SK-N-SH (cell line): ENCODE data around the gene GPER1. TPM values are rescaled to one million over a fixed set of nuclear protein-coding genes. Genes with fewer than 3 reads are reported as not detected.

Source experiments
- CTCF ChIA-PET: fragments of 300-600, 350-600 bp; formaldehyde crosslinking; extraction: SDS; loops from one replicate; lab custom pipeline; 2021; lab: Yijun Ruan, JAX
- POLR2A ChIA-PET: fragments of 350-600 bp; sonication (Branson Sonifier 250); formaldehyde crosslinking; extraction: SDS; loops from one replicate; lab custom pipeline; 2020; ENCODE audit warnings: antibody characterized with exemption, inconsistent platforms; lab: Yijun Ruan, JAX
- DNase-seq: peaks from one replicate; pipeline ENCODE4 v3.0.0; 2012
- H2AFZ ChIP-seq: fragments of 200-600 bp; sonication (generic); 2 replicates; pipeline ENCODE4 v1.8.1; 2016; ENCODE audit warnings: antibody characterized with exemption, mild to moderate bottlenecking, low read depth
- H3F3A ChIP-seq: fragments of 200-600 bp; sonication (generic); replicated peaks from 2 replicates; pipeline ENCODE3; 2016; ENCODE audit warnings: antibody characterized with exemption, mild to moderate bottlenecking; ENCODE audit not compliant: insufficient read depth
- H3K27ac ChIP-seq, 2 experiments: fragments of 200-500 bp in 1 of 2; fragments of 200-600 bp in 1 of 2; sonication (Bioruptor generic) in 1 of 2; sonication (generic), shearing (Covaris generic) in 1 of 2; 2 replicates each; pipeline versions ENCODE4 v1.5.1 to v1.6.1; 2014 to 2016; ENCODE audit warnings: low read depth in 2 of 2, inconsistent platforms in 1 of 2, low read length in 1 of 2, mild to moderate bottlenecking in 1 of 2, mixed read lengths in 1 of 2
- H3K27me3 ChIP-seq: fragments of 200-600 bp; sonication (generic), shearing (Covaris generic); 2 replicates; pipeline ENCODE4 v1.6.1; 2016; ENCODE audit warnings: mixed run types; ENCODE audit not compliant: insufficient read depth
- H3K36me3 ChIP-seq, 2 experiments: fragments of 200-500 bp in 1 of 2; fragments of 200-600 bp in 1 of 2; sonication (Bioruptor generic) in 1 of 2; sonication (generic) in 1 of 2; replicated peaks in 1 of 2; 2 replicates each; pipeline versions ENCODE3 to v1.5.1; 2014 to 2016; ENCODE audit warnings: low read length in 1 of 2, mild to moderate bottlenecking in 1 of 2; ENCODE audit not compliant: insufficient read depth in 2 of 2, control insufficient read depth in 1 of 2
- H3K4me1 ChIP-seq, 2 experiments: fragments of 200-500 bp in 1 of 2; fragments of 200-600 bp in 1 of 2; sonication (Bioruptor generic) in 1 of 2; sonication (generic), shearing (Covaris generic) in 1 of 2; 2 replicates each; pipeline versions ENCODE4 v1.5.1 to v1.6.1; 2014 to 2016; ENCODE audit warnings: low read depth in 1 of 2, low read length in 1 of 2, mixed run types in 1 of 2; ENCODE audit not compliant: insufficient read depth in 2 of 2, control insufficient read depth in 1 of 2
- H3K4me2 ChIP-seq: fragments of 200-600 bp; sonication (generic), shearing (Covaris generic); 2 replicates; pipeline ENCODE4 v1.6.1; 2017; ENCODE audit warnings: mixed run types
- H3K4me3 ChIP-seq, 2 experiments: fragments of 200-500 bp in 1 of 2; fragments of 200-600 bp in 1 of 2; sonication (Bioruptor generic) in 1 of 2; sonication (generic), shearing (Covaris generic) in 1 of 2; 2 replicates each; pipeline versions ENCODE4 v1.5.1 to v1.8.1; 2014 to 2016; ENCODE audit warnings: low read depth in 2 of 2, inconsistent platforms in 1 of 2, low read length in 1 of 2, mild to moderate bottlenecking in 1 of 2, mixed read lengths in 1 of 2, moderate library complexity in 1 of 2
- H3K79me2 ChIP-seq: fragments of 200-600 bp; sonication (generic); 2 replicates; pipeline ENCODE4 v1.8.1; 2017; ENCODE audit warnings: mild to moderate bottlenecking; ENCODE audit not compliant: insufficient read depth
- H3K9ac ChIP-seq: fragments of 200-600 bp; sonication (generic); 2 replicates; pipeline ENCODE4 v1.6.1; 2017; ENCODE audit warnings: mixed run types
- H3K9me2 ChIP-seq: fragments of 200-600 bp; sonication (generic); 2 replicates; pipeline ENCODE4 v1.6.1; 2017; ENCODE audit warnings: mixed run types
- H3K9me3 ChIP-seq: fragments of 200-600 bp; sonication (generic); 2 replicates; pipeline ENCODE4 v1.6.1; 2017; ENCODE audit warnings: mixed run types, mild to moderate bottlenecking, moderate library complexity
- H4K20me1 ChIP-seq: fragments of 200-600 bp; sonication (generic); 2 replicates; pipeline ENCODE4 v1.6.1; 2017; ENCODE audit warnings: mild to moderate bottlenecking, mixed run types; ENCODE audit not compliant: insufficient read depth
- CHD2 ChIP-seq: fragments of 150-350 bp; IDR thresholded peaks from 2 replicates; pipeline ENCODE4 v1.6.1; 2018; ENCODE audit warnings: low read length; ENCODE audit not compliant: partially characterized antibody
- CTCF ChIP-seq: fragments of 200-600 bp; sonication (generic); IDR thresholded peaks from 2 replicates; pipeline ENCODE4 v1.6.1; 2017; ENCODE audit warnings: antibody characterized with exemption, mild to moderate bottlenecking, moderate library complexity
- ELF1 ChIP-seq: IDR thresholded peaks from 2 replicates; pipeline ENCODE4 v1.4.0; 2012
- EP300 ChIP-seq, 2 experiments: IDR thresholded peaks; 2 replicates each; pipeline versions ENCODE4 v1.4.0 to v1.6.1; 2012; ENCODE audit warnings: borderline replicate concordance in 1 of 2, low read depth in 1 of 2, low read length in 1 of 2
- FOXJ3 ChIP-seq: sonication (generic); formaldehyde crosslinking; IDR thresholded peaks from 2 replicates; pipeline ENCODE4 v1.5.1; 2020; ENCODE audit warnings: mild to moderate bottlenecking, missing genetic modification reagents
- FOXM1 ChIP-seq: IDR thresholded peaks from 2 replicates; pipeline ENCODE4 v1.4.0; 2012; ENCODE audit warnings: low read depth, mild to moderate bottlenecking
- GABPA ChIP-seq: IDR thresholded peaks from 2 replicates; pipeline ENCODE4 v1.4.0; 2012; ENCODE audit warnings: low read depth, mild to moderate bottlenecking
- GATA2 ChIP-seq: sonication (generic); formaldehyde crosslinking; IDR thresholded peaks from 2 replicates; pipeline ENCODE4 v1.5.0; 2020; ENCODE audit warnings: mild to moderate bottlenecking, missing genetic modification reagents
- IRF3 ChIP-seq: fragments of 150-350 bp; IDR thresholded peaks from 2 replicates; pipeline ENCODE4 v1.6.1; 2016; ENCODE audit warnings: mild to moderate bottlenecking, low read depth, low read length
- MAX ChIP-seq: IDR thresholded peaks from 2 replicates; pipeline ENCODE4 v1.4.0; 2012; ENCODE audit warnings: low read depth
- MEF2A ChIP-seq: IDR thresholded peaks from 2 replicates; pipeline ENCODE4 v1.4.0; 2012; ENCODE audit warnings: low read depth, borderline replicate concordance
- MXI1 ChIP-seq: IDR thresholded peaks from 2 replicates; pipeline ENCODE4 v1.6.1; 2012; ENCODE audit warnings: mild to moderate bottlenecking, low read depth, low read length, improper control_type of control experiment
- NFIC ChIP-seq: IDR thresholded peaks from 2 replicates; pipeline ENCODE4 v1.4.0; 2012; ENCODE audit warnings: borderline replicate concordance
- NRF1 ChIP-seq: IDR thresholded peaks from 2 replicates; pipeline ENCODE4 v1.6.1; 2012; ENCODE audit warnings: low read depth, mild to moderate bottlenecking, low read length
- RCOR1 ChIP-seq: fragments of 150-350 bp; IDR thresholded peaks from 2 replicates; pipeline ENCODE4 v1.6.1; 2017; ENCODE audit warnings: antibody characterized with exemption, low read length
- RFX5 ChIP-seq: IDR thresholded peaks from 2 replicates; pipeline ENCODE4 v1.6.1; 2012; ENCODE audit warnings: mild to moderate bottlenecking, improper control_type of control experiment, low read length
- RXRA ChIP-seq: IDR thresholded peaks from 2 replicates; pipeline ENCODE4 v1.4.0; 2012; ENCODE audit warnings: low read depth, mild to moderate bottlenecking, borderline replicate concordance
- SIN3A ChIP-seq: IDR thresholded peaks from 2 replicates; pipeline ENCODE4 v1.6.1; 2012; ENCODE audit warnings: low read depth, mild to moderate bottlenecking, low read length, moderate library complexity, borderline replicate concordance
- TEAD4 ChIP-seq: IDR thresholded peaks from 2 replicates; pipeline ENCODE4 v1.4.0; 2012; ENCODE audit warnings: mild to moderate bottlenecking, borderline replicate concordance; ENCODE audit not compliant: insufficient read depth
- USF1 ChIP-seq: IDR thresholded peaks from 2 replicates; pipeline ENCODE4 v1.4.0; 2012; ENCODE audit warnings: low read depth, borderline replicate concordance
- USF2 ChIP-seq: fragments of 150-350 bp; IDR thresholded peaks from 2 replicates; pipeline ENCODE4 v1.6.1; 2017; ENCODE audit warnings: antibody characterized with exemption, low read length, low read depth, borderline replicate concordance
- WGBS: methylation state at CpG from one replicate; pipeline ENCODE4 v1.1.6; 2017; ENCODE audit warnings: low lambda C conversion rate; 5-methylcytosine and 5-hydroxymethylcytosine counted together
- polyA plus RNA-seq, 3 experiments: library from polyadenylated mRNA; depleted of rRNA; stranded (reverse); fragments of >200 nt; gene quantifications; 2 replicates each; pipeline ENCODE4 v1.2.3, GENCODE V29; 2012

The GPER1 gene
- polyA plus RNA-seq, 1 of the 3 experiments (the other 2 are of a cell fraction): 6.4 TPM

- TF ChIP-seq CTCF (no peak), NRF1 (no peak)
Observed at GRCh38 chr7:1113548-1113885, 25.6 kb downstream of the GPER1 start (continued).

GRCh38 chr7:1114088-1114487 lies 26.2 kb downstream of the GPER1 start:
- ChIA-PET POLR2A (no interaction called here), CTCF (interaction anchor here (0.8 to 6.0 kb wide), 8 partner anchors 9 to 121 kb away, joined by 3 to 34 read pairs (median 5); no protein-coding TSS in a partner anchor)
- TF ChIP-seq FOXJ3 (CRISPR knock-in tag) (no peak), MEF2A (no peak), USF1 (no peak), RCOR1 (no peak), IRF3 (no peak), ELF1 (no peak), CHD2 (no peak), MAX (no peak), USF2 (no peak), RXRA (no peak), RFX5 (no peak), MXI1 (no peak), GATA2 (no peak), NFIC (no peak), FOXM1 (no peak), TEAD4 (no peak), EP300 (IDR thresholded peaks at IDR 0.05; ENCODE audit: borderline replicate concordance in 1 of 2, low read depth in 1 of 2, low read length in 1 of 2) (no peak), GABPA (no peak), SIN3A (no peak)
- Histone ChIP-seq H3K4me1 (no peaks in the 10 kb centered on the region), H3K9me3 (no peaks in the 10 kb centered on the region), H2AFZ (no peak overlapping the region), H3K27me3 (no peaks in the 10 kb centered on the region), H3K4me2 (no peak overlapping the region), H4K20me1 (peaks cover 14% of the 10 kb centered on the region; the same call in 1 of the 2 replicates), H3F3A (no peaks in the 10 kb centered on the region), H3K79me2 (peaks cover 30% of the 10 kb centered on the region), H3K36me3 (peaks cover 0 to 13% of the 10 kb centered on the region in 2 experiments), H3K4me3 (no peak overlapping the region), H3K9ac (no peak overlapping the region), H3K9me2 (no peaks in the 10 kb centered on the region), H3K27ac (no peak overlapping the region)
- DNase-seq: no peak
- WGBS: 97% methylated on average over 13 of the region's 13 CpGs
